Measurements from ENCODE around the gene HMOX2.

The HMOX2 gene

GRCh38 chr16:4494746-4495490 is 18.7 kb downstream of the HMOX2 start:
- TF ChIP-seq ZFX (IDR thresholded peaks at IDR 0.05) (no peak), CTCF (conservative IDR thresholded peaks at IDR 0.05) (no peak)
- no peak overlapping the region for H3K27ac ChIP-seq

GRCh38 chr16:4495766-4496165 is 19.6 kb downstream of the HMOX2 start:
- no peak for TF ChIP-seq CTCF (conservative IDR thresholded peaks at IDR 0.05)
- TF ChIP-seq ZFX (IDR thresholded peaks at IDR 0.05): no peak
- H3K27ac ChIP-seq: no peak overlapping the region

GRCh38 chr16:4496305-4496704 is 20.1 kb downstream of the HMOX2 start:
- no peak for TF ChIP-seq ZFX (IDR thresholded peaks at IDR 0.05)
- no peak for TF ChIP-seq CTCF (conservative IDR thresholded peaks at IDR 0.05)
- no peak overlapping the region for H3K27ac ChIP-seq

- no peak for TF ChIP-seq CTCF (conservative IDR thresholded peaks at IDR 0.05)
- no peak for TF ChIP-seq ZFX (IDR thresholded peaks at IDR 0.05)
- H3K27ac ChIP-seq: no peak overlapping the region
Measured at GRCh38 chr16:4498546-4499195, 22.5 kb downstream of the HMOX2 start.

- TF ChIP-seq CTCF (conservative IDR thresholded peaks at IDR 0.05) (no peak), ZFX (IDR thresholded peaks at IDR 0.05) (no peak)
- no peak overlapping the region for H3K27ac ChIP-seq
Measured at GRCh38 chr16:4499196-4499555, 23.0 kb downstream of the HMOX2 start.

- no peak overlapping the region for H3K27ac ChIP-seq
- TF ChIP-seq ZFX (IDR thresholded peaks at IDR 0.05): no peak
- TF ChIP-seq CTCF (conservative IDR thresholded peaks at IDR 0.05): no peak
Measured at GRCh38 chr16:4500272-4500671, 24.1 kb downstream of the HMOX2 start.

GRCh38 chr16:4501071-4501478 is 24.9 kb downstream of the HMOX2 start:
- TF ChIP-seq ZFX (IDR thresholded peaks at IDR 0.05) (no peak), CTCF (conservative IDR thresholded peaks at IDR 0.05) (no peak)

More at GRCh38 chr16:4501071-4501478, 24.9 kb downstream of the HMOX2 start:
- no peak overlapping the region for H3K27ac ChIP-seq
